ENCODE measurements around the gene CKAP4.

The CKAP4 gene

DNA sequence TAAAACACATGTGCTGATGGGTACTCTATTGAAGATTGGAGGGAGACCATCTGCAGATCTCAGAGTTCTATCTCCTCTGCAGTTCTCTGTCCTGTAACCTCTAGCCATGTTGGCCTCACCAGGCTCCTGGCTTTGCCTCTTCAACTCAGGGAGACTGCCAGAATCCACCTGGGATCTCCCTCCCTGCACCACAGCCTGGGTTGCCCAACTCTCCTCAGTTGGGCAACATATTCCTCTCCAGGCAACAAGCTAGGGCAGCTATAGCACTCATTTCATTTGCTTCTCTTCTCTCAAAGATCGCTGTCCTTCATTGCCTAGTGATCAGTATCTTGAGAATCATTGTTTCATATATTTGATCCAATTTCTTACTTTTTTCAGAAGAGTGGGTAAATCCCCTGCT lies 28.8 kb downstream of the CKAP4 start:
- Histone ChIP-seq H3K9ac (ENCODE audit: low read length) (no peak overlapping the region), H3K4me1 (ENCODE audit: insufficient read depth, low read length) (peaks cover 5% of the 10 kb centered on the region), H3K4me3 (ENCODE audit: low read depth in 1 of 2, low read length in 2 of 2) (no peak overlapping the region), H3K27ac (ENCODE audit: low read depth, low read length) (no peak overlapping the region), H3K9me3 (ENCODE audit: low read length) (peaks cover 5% of the 10 kb centered on the region), H3K36me3 (ENCODE audit: insufficient read depth, low read length) (no peaks in the 10 kb centered on the region), H3K27me3 (ENCODE audit: control insufficient read depth in 1 of 2, insufficient read depth in 2 of 2, low read length in 2 of 2) (no peaks in the 10 kb centered on the region)

DNA sequence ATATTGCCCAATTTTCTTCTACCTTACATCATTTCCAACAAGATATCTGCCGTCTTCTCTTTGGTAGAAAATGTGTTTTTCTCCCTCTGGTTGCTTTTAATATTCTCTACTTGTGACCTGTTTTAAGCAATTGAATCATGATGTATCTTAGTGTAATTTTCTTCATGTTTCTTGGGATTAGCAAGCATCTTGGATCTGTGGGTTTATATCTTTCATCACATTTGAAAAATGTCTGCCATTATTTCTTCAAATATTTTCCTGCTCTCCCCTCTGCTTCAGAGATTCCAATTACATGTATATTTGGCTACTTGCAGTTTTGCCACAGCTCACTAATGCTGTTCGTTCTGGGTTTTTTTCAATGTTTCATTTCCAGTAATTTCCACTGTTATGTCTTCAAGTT lies 30.1 kb downstream of the CKAP4 start:
- H3K9me3 ChIP-seq (ENCODE audit: low read length): peaks cover 5% of the 10 kb centered on the region
- no peaks in the 10 kb centered on the region for H3K27me3 ChIP-seq (ENCODE audit: control insufficient read depth in 1 of 2, insufficient read depth in 2 of 2, low read length in 2 of 2)
- H3K9ac ChIP-seq (ENCODE audit: low read length): no peak overlapping the region
- no peaks in the 10 kb centered on the region for H3K36me3 ChIP-seq (ENCODE audit: insufficient read depth, low read length)
- H3K4me1 ChIP-seq (ENCODE audit: insufficient read depth, low read length): no peaks in the 10 kb centered on the region
- H3K4me3 ChIP-seq (ENCODE audit: low read depth in 1 of 2, low read length in 2 of 2): no peak overlapping the region
- H3K27ac ChIP-seq (ENCODE audit: low read depth, low read length): no peak overlapping the region

DNA sequence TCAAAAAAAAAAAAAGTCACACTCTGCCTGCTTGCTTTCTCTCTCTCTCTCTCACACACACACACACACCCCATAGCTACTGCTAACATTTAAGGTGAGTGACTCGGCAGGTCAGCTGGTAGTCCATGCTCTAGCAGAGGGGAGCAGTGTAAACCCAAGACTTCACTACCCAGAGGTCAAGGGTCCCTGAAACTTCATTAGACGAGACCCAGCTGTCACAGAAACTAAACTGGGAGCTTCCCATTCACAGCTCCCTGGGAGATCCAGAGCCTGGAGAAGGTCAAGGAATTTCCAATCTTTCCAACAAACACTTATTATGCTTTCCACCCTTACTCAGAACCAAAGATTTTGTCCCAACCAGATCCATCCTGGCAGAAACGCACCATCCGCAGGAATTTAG lies 33.2 kb downstream of the CKAP4 start:
- Histone ChIP-seq H3K9ac (ENCODE audit: low read length) (no peak overlapping the region), H3K4me1 (ENCODE audit: insufficient read depth, low read length) (no peaks in the 10 kb centered on the region), H3K36me3 (ENCODE audit: insufficient read depth, low read length) (no peaks in the 10 kb centered on the region), H3K27me3 (ENCODE audit: control insufficient read depth in 1 of 2, insufficient read depth in 2 of 2, low read length in 2 of 2) (no peaks in the 10 kb centered on the region), H3K4me3 (ENCODE audit: low read depth in 1 of 2, low read length in 2 of 2) (no peak overlapping the region), H3K27ac (ENCODE audit: low read depth, low read length) (no peak overlapping the region), H3K9me3 (ENCODE audit: low read length) (peaks cover 5% of the 10 kb centered on the region)

DNA sequence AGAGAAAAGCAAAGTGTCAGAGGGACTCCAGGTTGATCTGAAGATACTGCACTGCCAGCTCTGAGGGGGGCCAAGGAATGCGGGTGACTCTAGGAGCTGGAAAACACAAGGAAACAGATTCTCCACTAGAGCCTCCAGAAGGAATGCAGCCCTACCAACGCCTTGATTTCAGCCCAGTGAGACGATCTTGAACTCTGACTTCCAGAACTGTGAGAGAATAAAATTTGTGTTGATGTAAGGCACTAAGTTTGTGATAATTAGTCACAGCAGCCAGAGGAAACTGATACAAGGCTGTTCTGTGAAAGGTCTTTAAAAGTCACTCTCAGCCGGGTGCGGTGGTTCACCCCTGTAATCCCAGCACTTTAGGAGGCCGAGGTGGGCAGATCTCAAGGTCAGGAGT lies 34.2 kb downstream of the CKAP4 start:
- Histone ChIP-seq H3K27me3 (ENCODE audit: control insufficient read depth in 1 of 2, insufficient read depth in 2 of 2, low read length in 2 of 2) (no peaks in the 10 kb centered on the region), H3K9me3 (ENCODE audit: low read length) (peaks cover 5% of the 10 kb centered on the region), H3K36me3 (ENCODE audit: insufficient read depth, low read length) (no peaks in the 10 kb centered on the region), H3K4me1 (ENCODE audit: insufficient read depth, low read length) (no peaks in the 10 kb centered on the region), H3K27ac (ENCODE audit: low read depth, low read length) (no peak overlapping the region), H3K4me3 (ENCODE audit: low read depth in 1 of 2, low read length in 2 of 2) (no peak overlapping the region), H3K9ac (ENCODE audit: low read length) (no peak overlapping the region)

DNA sequence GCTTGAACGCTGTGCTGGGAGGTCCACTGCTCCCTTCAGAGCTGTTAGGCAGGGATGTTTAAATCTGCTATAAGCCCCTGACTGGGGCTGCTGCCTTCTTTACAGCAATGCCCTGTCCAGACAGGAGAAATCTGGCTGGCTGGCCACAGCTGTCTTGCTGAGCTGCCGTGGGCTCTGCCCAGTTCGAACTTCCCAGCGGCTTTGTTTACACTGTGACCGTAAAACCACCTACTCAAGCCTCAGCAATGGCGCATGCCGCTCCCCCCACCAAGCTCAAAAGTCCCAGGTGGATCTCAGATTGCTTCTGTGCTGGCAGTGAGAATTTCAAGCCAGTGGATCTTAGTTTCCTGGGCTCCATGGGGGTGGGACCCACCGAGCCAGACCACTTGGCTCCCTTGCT lies 35.8 kb downstream of the CKAP4 start:
- H3K27me3 ChIP-seq (ENCODE audit: control insufficient read depth in 1 of 2, insufficient read depth in 2 of 2, low read length in 2 of 2): no peaks in the 10 kb centered on the region
- H3K4me1 ChIP-seq (ENCODE audit: insufficient read depth, low read length): no peaks in the 10 kb centered on the region
- no peaks in the 10 kb centered on the region for H3K36me3 ChIP-seq (ENCODE audit: insufficient read depth, low read length)
- H3K27ac ChIP-seq (ENCODE audit: low read depth, low read length): no peak overlapping the region
- no peaks in the 10 kb centered on the region for H3K9me3 ChIP-seq (ENCODE audit: low read length)
- H3K4me3 ChIP-seq (ENCODE audit: low read depth in 1 of 2, low read length in 2 of 2): no peak overlapping the region
- no peak overlapping the region for H3K9ac ChIP-seq (ENCODE audit: low read length)

DNA sequence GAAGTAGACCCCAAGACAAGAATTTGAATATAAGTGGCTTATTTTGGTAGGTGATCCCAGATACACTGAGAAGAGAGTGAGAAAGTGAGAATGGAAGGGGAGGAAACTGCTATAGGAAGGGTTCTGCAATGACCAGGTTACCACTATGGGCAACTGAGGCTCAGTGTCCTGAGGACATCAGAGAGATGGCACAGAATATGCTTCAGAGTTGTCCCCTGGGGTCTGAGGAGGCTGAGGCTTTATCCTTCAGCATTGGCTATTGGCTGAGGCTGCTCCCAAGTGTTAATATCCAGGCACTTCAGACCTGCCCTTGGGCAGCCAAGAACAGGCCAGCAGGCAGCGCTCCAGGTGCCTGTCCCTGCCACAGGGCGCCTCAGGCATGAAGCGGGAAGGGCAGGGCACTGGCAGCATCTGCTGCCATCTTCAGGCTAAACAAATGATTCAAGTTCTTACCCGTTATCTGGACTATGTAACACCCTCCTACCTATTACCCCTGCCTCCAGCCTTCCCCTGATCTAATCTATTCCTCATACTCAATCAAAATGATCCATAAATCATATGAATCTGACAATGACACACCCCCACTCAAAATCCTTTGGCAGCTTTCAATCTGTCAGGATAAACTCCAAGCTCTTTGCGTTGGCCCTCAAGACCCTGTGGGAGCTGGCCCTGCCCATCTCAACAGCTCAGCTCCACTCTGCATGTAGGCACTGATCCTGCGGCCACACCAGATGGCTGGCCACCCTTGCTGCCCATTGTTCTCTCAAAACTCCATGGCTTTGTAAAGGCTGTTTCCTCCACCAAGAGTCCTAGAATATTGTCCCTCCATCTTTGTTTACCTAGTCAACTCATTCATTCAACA lies 42.4 kb downstream of the CKAP4 start:
- Histone ChIP-seq H3K4me3 (ENCODE audit: low read depth in 1 of 2, low read length in 2 of 2) (no peak overlapping the region), H3K27me3 (ENCODE audit: control insufficient read depth in 1 of 2, insufficient read depth in 2 of 2, low read length in 2 of 2) (no peaks in the 10 kb centered on the region), H3K9ac (ENCODE audit: low read length) (no peak overlapping the region), H3K4me1 (ENCODE audit: insufficient read depth, low read length) (no peaks in the 10 kb centered on the region), H3K36me3 (ENCODE audit: insufficient read depth, low read length) (no peaks in the 10 kb centered on the region), H3K27ac (ENCODE audit: low read depth, low read length) (no peak overlapping the region), H3K9me3 (ENCODE audit: low read length) (no peaks in the 10 kb centered on the region)

DNA sequence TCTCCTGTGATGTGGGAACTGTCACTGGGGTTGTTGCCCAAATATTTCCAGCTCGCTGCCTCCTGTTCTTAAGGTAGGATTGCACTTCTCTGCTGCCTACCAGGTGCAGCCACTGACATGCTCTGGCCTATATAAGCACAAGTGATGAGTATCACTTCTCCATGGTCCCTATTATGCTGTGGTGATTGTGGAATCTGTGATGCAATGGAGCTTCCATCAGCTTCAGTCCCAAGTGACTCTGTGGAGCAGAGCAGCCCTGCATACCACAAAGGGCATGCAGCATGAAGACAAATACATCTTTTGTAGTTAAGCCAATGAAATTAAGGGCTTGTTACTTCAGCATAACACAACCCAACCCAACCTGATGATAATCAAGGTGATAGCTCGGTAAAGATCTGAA lies 43.5 kb downstream of the CKAP4 start:
- H3K36me3 ChIP-seq (ENCODE audit: insufficient read depth, low read length): no peaks in the 10 kb centered on the region
- no peaks in the 10 kb centered on the region for H3K9me3 ChIP-seq (ENCODE audit: low read length)
- no peaks in the 10 kb centered on the region for H3K4me1 ChIP-seq (ENCODE audit: insufficient read depth, low read length)
- H3K9ac ChIP-seq (ENCODE audit: low read length): no peak overlapping the region
- H3K4me3 ChIP-seq (ENCODE audit: low read depth in 1 of 2, low read length in 2 of 2): no peak overlapping the region
- no peak overlapping the region for H3K27ac ChIP-seq (ENCODE audit: low read depth, low read length)
- H3K27me3 ChIP-seq (ENCODE audit: control insufficient read depth in 1 of 2, insufficient read depth in 2 of 2, low read length in 2 of 2): no peaks in the 10 kb centered on the region

DNA sequence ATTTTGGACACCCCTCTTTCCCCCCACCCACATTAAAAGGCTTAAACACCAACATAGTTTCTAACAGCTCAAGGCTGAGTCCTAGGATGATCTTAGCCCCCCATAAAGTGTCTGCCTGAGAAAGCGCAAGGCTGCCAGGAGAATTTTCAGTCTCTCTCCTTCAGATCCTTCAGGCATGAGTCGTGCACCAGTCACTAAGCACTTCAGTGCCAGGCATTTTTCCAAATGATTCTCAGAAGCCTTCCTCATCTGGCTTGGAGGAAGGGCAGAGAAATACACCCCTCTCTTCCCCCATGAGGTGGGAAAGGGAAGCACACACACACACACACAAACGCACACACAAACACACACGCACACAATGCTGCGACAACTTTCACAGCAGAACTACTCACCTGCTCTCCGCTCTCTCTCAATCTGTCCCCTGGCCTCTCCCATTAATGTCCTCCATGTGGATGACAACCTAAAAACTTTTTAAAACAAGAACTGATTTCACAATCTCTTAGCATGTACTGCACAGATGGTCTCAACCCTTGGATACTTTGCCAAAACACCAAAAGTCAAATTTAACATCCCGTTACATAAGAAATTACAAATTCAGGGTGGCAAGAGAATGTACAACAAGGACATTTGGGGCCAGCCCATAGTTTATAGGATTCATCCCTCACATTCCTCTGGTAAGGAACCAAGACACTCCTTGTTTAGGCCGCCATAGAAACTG lies 49.8 kb downstream of the CKAP4 start:
- Histone ChIP-seq H3K9me3 (ENCODE audit: low read length) (no peaks in the 10 kb centered on the region), H3K4me1 (ENCODE audit: insufficient read depth, low read length) (peaks cover 13% of the 10 kb centered on the region), H3K9ac (ENCODE audit: low read length) (no peak overlapping the region), H3K4me3 (ENCODE audit: low read depth in 1 of 2, low read length in 2 of 2) (no peak overlapping the region), H3K27ac (ENCODE audit: low read depth, low read length) (no peak overlapping the region), H3K27me3 (ENCODE audit: control insufficient read depth in 1 of 2, insufficient read depth in 2 of 2, low read length in 2 of 2) (no peaks in the 10 kb centered on the region), H3K36me3 (ENCODE audit: insufficient read depth, low read length) (no peaks in the 10 kb centered on the region)

DNA sequence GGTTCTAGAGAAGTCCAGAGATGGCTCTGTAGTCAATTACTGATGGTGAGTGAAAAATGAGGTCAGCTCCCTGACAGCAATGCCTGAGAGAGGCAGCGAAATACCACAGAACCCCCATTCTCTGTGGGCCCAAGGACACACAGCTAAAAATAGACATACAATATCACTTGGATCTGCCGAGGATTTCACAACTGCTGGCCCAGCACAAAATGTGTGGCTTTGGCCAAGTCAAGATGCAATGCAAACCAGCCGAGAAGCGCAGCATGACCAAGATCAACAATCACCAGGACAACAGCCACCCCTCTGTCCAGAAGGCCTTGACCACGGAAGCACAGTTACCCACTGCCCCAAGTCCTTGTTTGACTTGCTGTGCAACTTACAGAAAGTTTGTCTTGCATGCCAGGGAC lies 52.2 kb downstream of the CKAP4 start:
- no peak overlapping the region for H3K27ac ChIP-seq (ENCODE audit: low read depth, low read length)
- no peak overlapping the region for H3K9ac ChIP-seq (ENCODE audit: low read length)
- H3K4me1 ChIP-seq (ENCODE audit: insufficient read depth, low read length): peaks cover 13% of the 10 kb centered on the region
- no peaks in the 10 kb centered on the region for H3K27me3 ChIP-seq (ENCODE audit: control insufficient read depth in 1 of 2, insufficient read depth in 2 of 2, low read length in 2 of 2)
- H3K4me3 ChIP-seq (ENCODE audit: low read depth in 1 of 2, low read length in 2 of 2): no peak overlapping the region
- H3K9me3 ChIP-seq (ENCODE audit: low read length): no peaks in the 10 kb centered on the region
- no peaks in the 10 kb centered on the region for H3K36me3 ChIP-seq (ENCODE audit: insufficient read depth, low read length)

DNA sequence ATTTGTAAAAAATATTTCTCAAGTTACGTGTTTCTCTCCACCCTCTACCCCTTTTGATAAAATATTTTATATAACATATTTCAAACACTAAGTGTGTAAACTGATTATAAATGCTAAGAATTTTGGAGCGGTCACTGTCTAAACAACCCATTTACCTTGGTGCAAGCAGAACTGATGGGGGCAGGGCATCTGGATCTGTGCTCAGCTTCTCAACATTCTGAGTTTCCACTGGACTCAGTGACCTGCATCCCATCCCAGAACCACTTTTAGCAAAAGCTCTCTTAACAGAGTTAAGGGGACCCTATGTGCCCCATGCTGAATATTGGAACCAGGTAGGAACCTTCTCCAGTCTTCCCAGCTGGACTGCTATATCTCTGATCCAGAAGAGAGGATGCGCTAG lies 53.5 kb downstream of the CKAP4 start:
- no peaks in the 10 kb centered on the region for H3K27me3 ChIP-seq (ENCODE audit: control insufficient read depth in 1 of 2, insufficient read depth in 2 of 2, low read length in 2 of 2)
- H3K27ac ChIP-seq (ENCODE audit: low read depth, low read length): no peak overlapping the region
- H3K9ac ChIP-seq (ENCODE audit: low read length): no peak overlapping the region
- no peaks in the 10 kb centered on the region for H3K36me3 ChIP-seq (ENCODE audit: insufficient read depth, low read length)
- no peaks in the 10 kb centered on the region for H3K9me3 ChIP-seq (ENCODE audit: low read length)
- no peak overlapping the region for H3K4me3 ChIP-seq (ENCODE audit: low read depth in 1 of 2, low read length in 2 of 2)
- peaks cover 13% of the 10 kb centered on the region for H3K4me1 ChIP-seq (ENCODE audit: insufficient read depth, low read length)

DNA sequence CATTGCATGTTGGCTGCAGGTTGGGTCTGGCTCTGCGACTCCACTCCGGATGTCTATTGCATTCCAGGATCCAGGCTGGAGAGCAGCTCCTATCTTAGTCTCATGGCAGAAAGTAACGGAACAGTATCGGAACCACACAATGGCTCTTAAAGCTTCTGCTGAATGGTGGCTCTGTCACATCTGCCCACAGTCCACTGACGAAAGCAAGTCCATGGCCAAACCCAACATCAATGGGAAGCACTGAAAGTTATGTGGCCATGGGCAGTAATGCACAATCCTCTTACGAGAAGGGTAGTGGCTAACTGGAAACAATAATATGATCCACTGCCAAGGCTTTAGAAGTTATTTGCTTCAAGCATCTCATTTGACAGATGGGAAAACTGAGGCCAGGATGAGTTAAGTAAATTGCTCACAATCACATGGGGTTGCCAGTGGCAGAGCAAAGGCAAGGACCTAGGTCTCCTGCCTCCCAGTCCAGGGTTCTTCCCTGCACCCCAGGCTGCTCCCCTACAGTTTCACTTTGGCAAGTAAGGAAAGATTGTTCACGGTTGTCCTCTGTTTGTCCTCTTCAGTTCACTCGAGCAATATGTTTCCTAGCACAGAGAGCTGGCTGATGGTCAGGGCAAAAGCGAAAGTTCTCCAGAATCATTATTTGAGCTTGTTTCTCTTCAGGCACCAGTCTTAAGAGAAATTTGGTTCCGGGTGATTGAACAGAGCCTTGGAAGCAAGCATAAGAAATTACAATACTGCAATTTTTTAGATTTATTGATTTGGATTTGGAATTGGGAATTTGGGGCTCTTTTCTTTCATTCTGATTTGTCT lies 54.2 kb downstream of the CKAP4 start:
- Histone ChIP-seq H3K27me3 (ENCODE audit: control insufficient read depth in 1 of 2, insufficient read depth in 2 of 2, low read length in 2 of 2) (no peaks in the 10 kb centered on the region), H3K4me3 (ENCODE audit: low read depth in 1 of 2, low read length in 2 of 2) (no peak overlapping the region), H3K9ac (ENCODE audit: low read length) (no peak overlapping the region), H3K36me3 (ENCODE audit: insufficient read depth, low read length) (no peaks in the 10 kb centered on the region), H3K4me1 (ENCODE audit: insufficient read depth, low read length) (peaks cover 13% of the 10 kb centered on the region), H3K27ac (ENCODE audit: low read depth, low read length) (no peak overlapping the region), H3K9me3 (ENCODE audit: low read length) (no peaks in the 10 kb centered on the region)
